ENCODE measurements around the gene UTP4. TPM values are rescaled to one million over a fixed set of nuclear protein-coding genes. Genes with fewer than 3 reads are reported as not detected.

The UTP4 gene
- total and polyA plus RNA-seq, 10 donors = 12.6 to 37.9 (median 17.1) TPM

DNA sequence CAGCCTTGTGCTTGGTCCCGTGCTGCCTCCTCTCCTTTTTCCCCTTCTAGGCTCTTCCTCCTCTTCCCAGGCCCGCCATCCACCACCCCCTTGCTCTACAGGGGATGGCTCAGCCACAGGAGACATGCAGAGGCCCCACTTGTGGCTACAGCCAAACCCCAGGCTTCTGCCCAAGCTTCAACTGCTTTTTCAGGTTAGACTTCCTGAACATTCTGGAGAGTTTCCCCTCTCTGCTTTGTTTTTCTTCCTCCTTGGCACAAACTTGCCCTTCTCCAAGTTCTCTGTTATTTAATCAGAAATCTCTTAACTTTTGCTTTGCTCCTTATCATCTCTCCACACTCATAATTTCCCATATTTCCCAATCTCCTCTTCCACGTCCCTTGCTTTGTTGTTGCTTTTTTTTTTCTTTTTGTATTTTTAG is 45.3 kb upstream of the UTP4 start:
- DNase-seq = no peak
- WGBS, 5 donors = 27 to 55% (median 38%) methylated on average over 3 of the region's 3 CpGs
- Histone ChIP-seq H3K9me3 (no peaks in the 10 kb centered on the region), H3K4me1 (no peaks in the 10 kb centered on the region), H3K4me3 (no peak overlapping the region), H3K27me3 (replicated peaks in 1 of 7) (no peaks in the 10 kb centered on the region), H3K27ac (no peak overlapping the region), H3K36me3 (peaks cover 0 to 37% (median 15%) of the 10 kb centered on the region in 6 donors)
- intact Hi-C loops (cut with DNase I; ENCODE audit: low total_unique reads) = no loop called here
- TF ChIP-seq POLR2AphosphoS5 (IDR thresholded peaks at IDR 0.05) = no peak
- TF ChIP-seq, protein P1, sequence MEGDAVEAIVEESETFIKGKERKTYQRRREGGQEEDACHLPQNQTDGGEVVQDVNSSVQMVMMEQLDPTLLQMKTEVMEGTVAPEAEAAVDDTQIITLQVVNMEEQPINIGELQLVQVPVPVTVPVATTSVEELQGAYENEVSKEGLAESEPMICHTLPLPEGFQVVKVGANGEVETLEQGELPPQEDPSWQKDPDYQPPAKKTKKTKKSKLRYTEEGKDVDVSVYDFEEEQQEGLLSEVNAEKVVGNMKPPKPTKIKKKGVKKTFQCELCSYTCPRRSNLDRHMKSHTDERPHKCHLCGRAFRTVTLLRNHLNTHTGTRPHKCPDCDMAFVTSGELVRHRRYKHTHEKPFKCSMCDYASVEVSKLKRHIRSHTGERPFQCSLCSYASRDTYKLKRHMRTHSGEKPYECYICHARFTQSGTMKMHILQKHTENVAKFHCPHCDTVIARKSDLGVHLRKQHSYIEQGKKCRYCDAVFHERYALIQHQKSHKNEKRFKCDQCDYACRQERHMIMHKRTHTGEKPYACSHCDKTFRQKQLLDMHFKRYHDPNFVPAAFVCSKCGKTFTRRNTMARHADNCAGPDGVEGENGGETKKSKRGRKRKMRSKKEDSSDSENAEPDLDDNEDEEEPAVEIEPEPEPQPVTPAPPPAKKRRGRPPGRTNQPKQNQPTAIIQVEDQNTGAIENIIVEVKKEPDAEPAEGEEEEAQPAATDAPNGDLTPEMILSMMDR (IDR thresholded peaks at IDR 0.05 in 8 of 11, conservative IDR thresholded peaks at IDR 0.05 in 3 of 11) = no peak
- TF ChIP-seq POLR2A (IDR thresholded peaks at IDR 0.05) = no peak

DNA sequence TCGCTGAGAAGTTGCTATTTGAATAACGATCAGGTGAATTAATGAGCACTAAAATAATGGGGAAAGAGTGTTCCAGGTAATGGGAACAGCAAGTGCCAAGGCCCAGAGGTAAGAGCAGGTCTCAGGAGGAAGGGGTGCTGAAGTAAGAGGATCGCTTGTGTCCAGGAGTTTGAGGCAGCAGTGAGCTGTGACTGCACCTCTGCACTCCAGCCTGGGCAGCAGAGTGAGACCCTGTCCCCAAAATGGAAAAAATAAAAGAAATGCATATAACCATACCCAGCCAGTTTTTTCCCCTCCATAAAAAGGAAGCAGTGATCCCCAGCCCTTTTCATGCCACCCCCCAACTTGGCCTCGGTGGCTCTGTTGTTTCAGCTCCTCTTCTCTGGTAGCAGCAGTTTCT is 43.8 kb upstream of the UTP4 start:
- Histone ChIP-seq H3K9me3 (no peaks in the 10 kb centered on the region), H3K27ac (no peak overlapping the region), H3K27me3 (replicated peaks in 1 of 7) (no peaks in the 10 kb centered on the region), H3K36me3 (peaks cover 0 to 28% (median 10%) of the 10 kb centered on the region in 6 donors), H3K4me3 (no peak overlapping the region), H3K4me1 (no peaks in the 10 kb centered on the region)
- intact Hi-C loops (cut with DNase I; ENCODE audit: low total_unique reads) = no loop called here
- TF ChIP-seq POLR2AphosphoS5 (IDR thresholded peaks at IDR 0.05) (no peak), POLR2A (IDR thresholded peaks at IDR 0.05) (no peak)
- TF ChIP-seq, protein P1 (IDR thresholded peaks at IDR 0.05 in 8 of 11, conservative IDR thresholded peaks at IDR 0.05 in 3 of 11) = no peak
- 74 to 87% (median 79%) methylated on average over 4 of the region's 4 CpGs for WGBS, 5 donors
- DNase-seq = no peak

DNA sequence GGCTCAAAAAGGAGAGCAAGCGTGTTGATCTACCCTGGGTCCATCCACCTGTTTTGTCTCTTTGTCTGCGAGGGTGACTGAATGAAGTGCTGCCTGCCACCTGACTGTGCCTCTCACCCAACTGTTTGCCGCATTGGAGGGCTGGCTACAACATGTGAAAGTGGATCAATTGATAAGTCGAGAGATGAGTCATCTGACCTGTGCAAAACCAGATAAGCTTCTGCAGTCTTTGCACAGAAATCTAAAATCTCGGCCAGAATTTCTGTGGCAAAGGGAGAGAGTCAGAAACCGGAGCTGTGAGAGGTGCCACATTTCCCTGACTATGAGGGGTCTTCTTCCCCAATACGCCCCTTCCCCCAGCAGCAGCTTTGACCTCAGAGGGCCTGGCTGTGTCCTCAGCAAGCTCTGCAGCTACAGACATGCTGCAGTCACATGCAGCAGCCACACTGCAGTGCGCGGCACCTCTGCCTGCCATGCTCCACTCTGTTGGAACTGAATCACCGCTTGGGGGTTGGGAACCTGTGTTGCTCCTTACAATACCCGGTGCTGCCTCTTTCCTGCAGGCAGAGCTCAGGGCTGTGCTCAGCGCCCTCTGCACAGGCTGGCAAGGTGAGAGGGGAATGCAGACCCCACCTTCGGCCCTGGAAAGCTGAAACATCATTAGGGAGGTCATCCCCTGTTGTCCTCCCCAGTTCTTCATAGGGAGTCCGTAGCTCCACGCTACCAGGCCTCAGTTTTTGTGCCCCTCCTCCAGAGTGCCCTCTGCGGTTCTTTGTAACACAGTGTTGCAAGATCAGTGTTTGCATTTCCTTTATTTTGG is 43.1 kb upstream of the UTP4 start:
- peaks cover 0 to 21% (median 4%) of the 10 kb centered on the region in 6 donors for H3K36me3 ChIP-seq
- 50 to 76% (median 56%) methylated on average over 13 to 16 of the region's 16 CpGs for WGBS, 5 donors
- H3K4me3 ChIP-seq = no peak overlapping the region
- no peak overlapping the region for H3K27ac ChIP-seq
- H3K9me3 ChIP-seq = no peaks in the 10 kb centered on the region
- no peak for DNase-seq
- TF ChIP-seq POLR2A (IDR thresholded peaks at IDR 0.05) (no peak), POLR2AphosphoS5 (IDR thresholded peaks at IDR 0.05) (peak in 1 of 3 donors; percentile 29)
- TF ChIP-seq, protein P1 (IDR thresholded peaks at IDR 0.05 in 8 of 11, conservative IDR thresholded peaks at IDR 0.05 in 3 of 11) = no peak
- intact Hi-C loops (cut with DNase I; ENCODE audit: low total_unique reads) = no loop called here
- no peaks in the 10 kb centered on the region for H3K27me3 ChIP-seq (replicated peaks in 1 of 7)
- no peaks in the 10 kb centered on the region for H3K4me1 ChIP-seq

DNA sequence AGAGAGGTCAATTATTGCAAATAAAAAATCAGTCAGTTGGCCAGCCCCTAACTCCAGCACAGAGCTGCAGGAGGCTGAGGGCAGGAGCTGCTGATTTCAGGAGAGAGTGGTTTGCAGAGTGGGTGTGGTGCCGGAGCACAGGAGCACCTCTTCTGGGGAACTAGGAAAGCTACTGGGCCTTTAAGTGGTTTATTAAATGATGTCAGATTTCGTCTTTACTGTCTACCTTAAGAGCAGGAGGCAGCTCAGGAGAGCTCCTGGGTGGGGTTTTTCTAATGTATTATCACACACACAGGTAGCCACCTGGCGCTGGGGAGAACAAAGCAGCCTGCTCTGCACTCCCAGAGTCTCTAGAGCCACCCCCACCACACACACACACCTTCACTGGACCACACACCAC is 38.5 kb upstream of the UTP4 start:
- WGBS, 5 donors = 72 to 90% (median 80%) methylated on average over 3 of the region's 3 CpGs
- Histone ChIP-seq H3K4me3 (no peak overlapping the region), H3K4me1 (no peaks in the 10 kb centered on the region), H3K27me3 (replicated peaks in 1 of 7) (no peaks in the 10 kb centered on the region), H3K27ac (no peak overlapping the region), H3K9me3 (no peaks in the 10 kb centered on the region), H3K36me3 (peaks cover 0 to 3% (median 0%) of the 10 kb centered on the region in 6 donors)
- TF ChIP-seq, protein P1 (IDR thresholded peaks at IDR 0.05 in 8 of 11, conservative IDR thresholded peaks at IDR 0.05 in 3 of 11) = no peak
- intact Hi-C loops (cut with DNase I; ENCODE audit: low total_unique reads) = no loop called here
- DNase-seq = no peak
